AG04449 (cell line): ENCODE data around the gene MMEL1.

ENCODE experiments used
- CTCF ChIA-PET: fragments of 350-600 bp; formaldehyde crosslinking; extraction: SDS; loops from one replicate; lab custom pipeline; 2021; ENCODE audit warnings: antibody characterized with exemption; lab: Yijun Ruan, JAX
- POLR2A ChIA-PET: fragments of 400-600, 350-600 bp; formaldehyde crosslinking; extraction: SDS; loops from one replicate; lab custom pipeline; 2020; ENCODE audit warnings: antibody characterized with exemption, inconsistent platforms; lab: Yijun Ruan, JAX
- DNase-seq: peaks from one replicate; pipeline ENCODE4 v3.0.0-alpha.2; 2010; ENCODE audit warnings: low read depth, low spot score
- H3K4me3 ChIP-seq: 2 replicates; pipeline ENCODE4 v1.5.1; 2011; ENCODE audit warnings: low read depth, mild to moderate bottlenecking, control low read depth, low read length
- CTCF ChIP-seq: IDR thresholded peaks from one replicate; pipeline ENCODE4 v1.5.1; 2011; ENCODE audit warnings: mild to moderate bottlenecking, moderate library complexity, low read length, control low read depth, inconsistent platforms; ENCODE audit not compliant: insufficient read depth; ENCODE audit errors: missing control alignments

MMEL1 gene

GRCh38 chr1:2564006-2564814, 68.6 kb downstream of the MMEL1 start:
- CTCF ChIA-PET: interaction anchor here (2.6 kb wide), 1 partner anchor 16 kb away, joined by 11 read pairs; no protein-coding TSS in a partner anchor

GRCh38 chr1:2563205-2563604, 69.6 kb downstream of the MMEL1 start:
- no peak overlapping the region for H3K4me3 ChIP-seq
- no peak for TF ChIP-seq CTCF
- CTCF ChIA-PET: interaction anchor here (2.6 kb wide), 1 partner anchor 15 kb away, joined by 11 read pairs; no protein-coding TSS in a partner anchor
- DNase-seq: no peak
- POLR2A ChIA-PET: interaction anchor here (0.6 kb wide), 1 partner anchor 23 kb away, joined by 3 read pairs; the partner anchor contains the start of gene PRXL2B

More at GRCh38 chr1:2564006-2564814, 68.6 kb downstream of the MMEL1 start:
- POLR2A ChIA-PET: no interaction called here
- no peak for TF ChIP-seq CTCF
- DNase-seq: no peak
- no peak overlapping the region for H3K4me3 ChIP-seq

GRCh38 chr1:2561898-2562895, 70.6 kb downstream of the MMEL1 start:
- no peak overlapping the region for H3K4me3 ChIP-seq
- CTCF ChIA-PET: interaction anchor here (1.0 to 2.6 kb wide), 3 partner anchors 8 to 146 kb away, joined by 3 to 11 read pairs (median 9); no protein-coding TSS in a partner anchor
- POLR2A ChIA-PET: no interaction called here
- no peak for DNase-seq
- no peak for TF ChIP-seq CTCF

- CTCF ChIA-PET: interaction anchor here (1.0 to 2.6 kb wide), 3 partner anchors 9 to 145 kb away, joined by 3 to 11 read pairs (median 9); no protein-coding TSS in a partner anchor
- POLR2A ChIA-PET: no interaction called here
- no peak for TF ChIP-seq CTCF
Measured at GRCh38 chr1:2561446-2561845, 71.4 kb downstream of the MMEL1 start.

GRCh38 chr1:2560299-2561073, 72.3 kb downstream of the MMEL1 start:
- TF ChIP-seq CTCF: no peak
- POLR2A ChIA-PET: no interaction called here
- CTCF ChIA-PET: interaction anchor here (2.2 to 5.5 kb wide), 2 partner anchors 10 to 12 kb away, joined by 9 to 45 read pairs; no protein-coding TSS in a partner anchor

More at GRCh38 chr1:2561446-2561845, 71.4 kb downstream of the MMEL1 start:
- DNase-seq: no peak
- H3K4me3 ChIP-seq: no peak overlapping the region

More at GRCh38 chr1:2560299-2561073, 72.3 kb downstream of the MMEL1 start:
- no peak for DNase-seq
- no peak overlapping the region for H3K4me3 ChIP-seq
